Choroid plexus epithelial cell (primary cell): ENCODE measurements around the gene ATOH8.

Experiments
- DNase-seq: peaks from one replicate; pipeline ENCODE4 v3.0.0-alpha.2; 2010; ENCODE audit warnings: low read depth
- H3K4me3 ChIP-seq: 2 replicates; pipeline ENCODE4 v1.5.1; 2011; ENCODE audit warnings: low read depth, mild to moderate bottlenecking, control low read depth, low read length, moderate library complexity
- CTCF ChIP-seq: conservative IDR thresholded peaks from 2 replicates; pipeline ENCODE4 v1.5.1; 2011; ENCODE audit warnings: low read depth, mild to moderate bottlenecking, control low read depth, inconsistent platforms, low read length, moderate library complexity

Gene ATOH8

DNA sequence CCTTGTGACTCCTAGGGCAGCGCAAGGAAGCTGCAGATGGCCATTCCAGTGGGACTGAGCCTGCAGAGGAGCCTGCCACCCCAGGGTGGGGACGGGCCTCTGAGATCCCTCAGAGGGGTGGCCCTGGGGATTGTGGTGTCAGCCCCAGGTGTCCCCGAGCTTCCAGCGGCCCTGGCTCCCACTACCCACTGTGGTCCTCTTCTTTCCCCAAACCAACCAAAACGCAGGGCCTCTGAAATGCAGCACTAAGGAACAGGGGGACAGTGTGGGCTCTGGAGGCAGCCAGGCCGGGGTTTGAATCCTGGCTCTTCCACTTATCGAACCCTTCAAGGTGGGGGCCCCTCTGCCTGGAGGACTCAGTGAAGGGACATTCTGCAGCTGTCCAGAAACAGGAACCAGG is 32.7 kb downstream of the ATOH8 start:
- H3K4me3 ChIP-seq = no peak overlapping the region
- no peak for TF ChIP-seq CTCF

DNA sequence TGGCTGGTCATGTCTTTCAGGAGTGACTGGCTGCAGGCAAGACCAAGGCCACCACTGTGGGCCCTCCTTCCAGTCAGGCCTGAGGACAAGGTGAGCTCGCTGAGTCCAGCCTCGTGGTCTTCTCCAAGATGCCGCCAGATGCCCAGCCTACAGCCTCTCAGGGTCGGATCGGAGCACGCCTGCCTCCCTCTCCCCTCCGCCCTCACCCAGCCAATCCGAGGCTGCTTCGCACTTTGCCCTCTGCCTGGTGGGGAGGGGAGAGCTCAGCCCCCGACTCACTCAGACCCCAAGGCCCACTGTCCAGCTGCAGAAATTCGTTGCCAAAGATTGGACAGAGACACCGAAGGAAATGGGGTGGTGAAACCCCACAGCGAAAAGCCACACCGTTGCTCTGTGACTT is 33.1 kb downstream of the ATOH8 start:
- no peak for DNase-seq
- no peak overlapping the region for H3K4me3 ChIP-seq
- TF ChIP-seq CTCF = no peak

More for the DNA sequence above, 32.7 kb downstream of the ATOH8 start:
- no peak for DNase-seq

- H3K4me3 ChIP-seq = no peak overlapping the region
- no peak for TF ChIP-seq CTCF
- no peak for DNase-seq
Measured at GRCh38 chr2:85787282-85787980, 33.6 kb downstream of the ATOH8 start.

GRCh38 chr2:85787981-85788340 is 34.2 kb downstream of the ATOH8 start:
- no peak for TF ChIP-seq CTCF
- DNase-seq = no peak

DNA sequence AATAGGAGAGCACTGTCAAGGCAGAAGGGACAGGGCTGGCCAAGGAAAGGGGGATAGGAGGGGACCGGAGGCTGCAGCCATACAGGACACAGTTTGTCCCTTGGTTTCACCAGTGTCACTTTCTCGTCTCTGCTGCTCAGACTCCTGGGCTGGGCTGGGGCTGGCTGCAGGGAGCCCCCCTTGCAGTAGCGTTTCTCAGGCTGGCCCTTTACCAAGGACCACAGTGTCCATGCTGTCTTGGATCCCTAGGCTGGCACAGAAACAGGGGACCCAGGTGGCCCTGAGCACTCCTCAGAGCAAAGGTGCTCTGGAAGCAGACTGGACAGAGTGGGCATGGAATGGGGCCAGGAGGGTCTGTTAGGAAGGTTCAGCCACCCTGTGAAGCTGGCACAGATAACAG is 34.8 kb downstream of the ATOH8 start:
- DNase-seq = no peak
- no peak for TF ChIP-seq CTCF
- no peak overlapping the region for H3K4me3 ChIP-seq

More at GRCh38 chr2:85787981-85788340, 34.2 kb downstream of the ATOH8 start:
- no peak overlapping the region for H3K4me3 ChIP-seq

- TF ChIP-seq CTCF = no peak
- H3K4me3 ChIP-seq = no peak overlapping the region
- DNase-seq = no peak
Measured at GRCh38 chr2:85789271-85789670, 35.5 kb downstream of the ATOH8 start.

DNA sequence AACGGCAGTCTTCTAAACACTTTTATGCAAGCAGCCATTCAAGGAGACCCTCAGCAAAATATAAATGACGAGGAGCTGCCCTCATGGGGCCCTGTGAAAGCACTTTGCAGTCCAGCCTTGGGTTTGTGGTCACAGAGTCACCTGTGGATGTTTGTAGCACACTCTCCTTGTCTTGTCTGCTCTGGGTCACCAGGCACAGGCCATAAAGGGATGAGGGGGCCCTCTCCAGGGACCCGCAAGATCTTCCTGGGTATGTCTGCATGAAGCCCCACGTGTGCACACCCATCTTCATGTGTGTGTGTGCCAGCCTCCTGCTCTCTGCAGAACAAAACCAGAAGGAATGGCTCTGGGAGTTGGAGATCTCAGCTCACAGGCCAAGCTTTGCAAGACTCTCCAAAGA is 36.2 kb downstream of the ATOH8 start:
- H3K4me3 ChIP-seq = no peak overlapping the region
- DNase-seq = no peak
- no peak for TF ChIP-seq CTCF
